ENCODE measurements around the gene FCER2.

DNA sequence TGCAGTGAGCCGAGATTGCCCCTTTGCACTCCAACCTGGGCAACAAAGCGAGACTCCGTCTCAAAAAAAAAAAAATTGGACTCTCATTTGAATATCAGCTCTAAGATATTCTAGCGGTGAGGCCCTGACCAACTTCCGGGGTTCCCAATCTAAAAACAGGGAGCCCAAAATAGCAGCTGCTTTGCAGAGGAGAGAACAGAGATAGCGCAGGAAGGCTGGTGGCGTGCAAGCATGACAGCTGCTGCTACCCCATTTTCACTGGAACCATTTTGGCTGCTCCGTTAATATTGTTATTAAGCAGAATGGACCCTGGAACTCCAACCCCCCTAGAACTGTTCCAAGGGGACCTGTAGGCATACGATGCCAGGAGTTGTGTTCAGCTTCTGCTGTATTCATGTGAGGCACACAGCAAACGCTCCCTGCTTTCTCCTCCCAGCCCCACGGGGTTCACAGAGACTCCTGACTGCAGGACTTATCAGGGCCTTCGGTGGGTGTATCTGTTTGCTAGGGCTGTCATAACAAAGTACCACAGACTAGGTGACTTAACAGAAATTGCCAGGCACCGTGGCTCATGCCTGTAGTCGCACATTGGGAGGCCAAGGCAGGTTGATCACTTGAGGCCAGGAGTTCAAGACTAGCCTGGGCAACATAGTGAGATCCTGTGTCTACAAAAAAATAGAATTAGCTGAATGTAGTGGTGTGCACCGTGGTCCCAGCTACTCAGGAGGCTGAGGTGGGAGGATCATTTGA lies 53.5 kb downstream of the FCER2 start:
- no peak for TF ChIP-seq EZH2 (IDR thresholded peaks at IDR 0.05; ENCODE audit: borderline replicate concordance, low read depth, low read length, poor library complexity, severe bottlenecking)
- TF ChIP-seq, protein P1, sequence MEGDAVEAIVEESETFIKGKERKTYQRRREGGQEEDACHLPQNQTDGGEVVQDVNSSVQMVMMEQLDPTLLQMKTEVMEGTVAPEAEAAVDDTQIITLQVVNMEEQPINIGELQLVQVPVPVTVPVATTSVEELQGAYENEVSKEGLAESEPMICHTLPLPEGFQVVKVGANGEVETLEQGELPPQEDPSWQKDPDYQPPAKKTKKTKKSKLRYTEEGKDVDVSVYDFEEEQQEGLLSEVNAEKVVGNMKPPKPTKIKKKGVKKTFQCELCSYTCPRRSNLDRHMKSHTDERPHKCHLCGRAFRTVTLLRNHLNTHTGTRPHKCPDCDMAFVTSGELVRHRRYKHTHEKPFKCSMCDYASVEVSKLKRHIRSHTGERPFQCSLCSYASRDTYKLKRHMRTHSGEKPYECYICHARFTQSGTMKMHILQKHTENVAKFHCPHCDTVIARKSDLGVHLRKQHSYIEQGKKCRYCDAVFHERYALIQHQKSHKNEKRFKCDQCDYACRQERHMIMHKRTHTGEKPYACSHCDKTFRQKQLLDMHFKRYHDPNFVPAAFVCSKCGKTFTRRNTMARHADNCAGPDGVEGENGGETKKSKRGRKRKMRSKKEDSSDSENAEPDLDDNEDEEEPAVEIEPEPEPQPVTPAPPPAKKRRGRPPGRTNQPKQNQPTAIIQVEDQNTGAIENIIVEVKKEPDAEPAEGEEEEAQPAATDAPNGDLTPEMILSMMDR (conservative IDR thresholded peaks at IDR 0.05; ENCODE audit: low read depth, low read length): no peak
